GM12878 (cell line): Measurements from ENCODE around the gene HAND2. TPM values are rescaled to one million over a fixed set of nuclear protein-coding genes. Genes with fewer than 3 reads are reported as not detected.

Experiments
- CBX3 ChIP-seq: fragments of 200-600 bp; sonication (generic); IDR thresholded peaks from 2 replicates; pipeline ENCODE4 v1.6.1; 2016; ENCODE audit warnings: low read depth, borderline replicate concordance
- CUX1 ChIP-seq: IDR thresholded peaks from 2 replicates; pipeline ENCODE4 v1.6.1; 2012; ENCODE audit warnings: improper control_type of control experiment, low read depth, low read length; ENCODE audit not compliant: insufficient replicate concordance
- HDAC6 ChIP-seq: fragments of 200-600 bp; sonication (generic); IDR thresholded peaks from one replicate; pipeline ENCODE4 v1.8.0; 2017; ENCODE audit warnings: antibody characterized with exemption; ENCODE audit not compliant: unreplicated experiment
- IRF5 ChIP-seq: fragments of 450-650 bp; IDR thresholded peaks from 2 replicates; pipeline ENCODE4 v1.6.1; 2017; ENCODE audit warnings: borderline replicate concordance
- MXI1 ChIP-seq: fragments of 150-350 bp; IDR thresholded peaks from 2 replicates; pipeline ENCODE4 v1.6.1; 2011; ENCODE audit warnings: low read depth, mild to moderate bottlenecking, inconsistent platforms, low read length, improper control_type of control experiment
- NR2C2 ChIP-seq: IDR thresholded peaks from 2 replicates; pipeline ENCODE4 v1.6.1; 2011; ENCODE audit warnings: borderline replicate concordance, low read depth; ENCODE audit not compliant: control insufficient read depth, insufficient read length
- RELA ChIP-seq: fragments of 450-650 bp; IDR thresholded peaks from 2 replicates; pipeline ENCODE4 v1.8.0; 2014; ENCODE audit warnings: borderline replicate concordance; ENCODE audit not compliant: partially characterized antibody
- SIN3A ChIP-seq: IDR thresholded peaks from 2 replicates; pipeline ENCODE4 v1.6.1; 2012; ENCODE audit warnings: low read depth, low read length, improper control_type of control experiment
- TCF7 ChIP-seq: IDR thresholded peaks from 2 replicates; pipeline ENCODE4 v1.6.1; 2014; ENCODE audit warnings: antibody characterized with exemption, borderline replicate concordance
- ZBTB11 ChIP-seq: fragments of 450-650 bp; formaldehyde crosslinking; IDR thresholded peaks from 2 replicates; pipeline ENCODE4 v1.5.0; 2022; ENCODE audit warnings: mild to moderate bottlenecking, missing genetic modification characterization
- ZBTB40 ChIP-seq: fragments of 450-650 bp; IDR thresholded peaks from 2 replicates; pipeline ENCODE4 v1.6.1; 2016; ENCODE audit warnings: mild to moderate bottlenecking, moderate library complexity, borderline replicate concordance
- ZSCAN29 ChIP-seq: fragments of 450-650 bp; IDR thresholded peaks from 2 replicates; pipeline ENCODE4 v1.6.1; 2017; ENCODE audit warnings: mild to moderate bottlenecking, moderate library complexity
- polyA plus RNA-seq, 11 experiments: library from polyadenylated mRNA; depleted of rRNA in 4 of 11; unstranded in 6 of 11; stranded (reverse) in 5 of 11; fragments of >200 nt; fragmentation: Nextera tagmentation in 4 of 11; fragmentation: Illumina TruSeq in 1 of 11; extraction: Ambion mirVana in 4 of 11; extraction: Trizol in 1 of 11; gene quantifications; 1 replicate in 1 of 11; 2 replicates in 10 of 11; pipeline versions ENCODE4 v1.2.1 to v1.2.3, GENCODE V29; 2011 to 2016; ENCODE audit warnings: inconsistent platforms in 2 of 11, missing spikeins in 2 of 11, low read depth in 1 of 11
- total RNA-seq, 4 experiments: library from RNA; depleted of rRNA in 3 of 4; stranded (reverse); fragments of >200 nt in 3 of 4; fragmentation: Illumina TruSeq in 1 of 4; extraction: Trizol in 1 of 4; gene quantifications; 2 replicates each; pipeline versions ENCODE4 v1.2.1 to v1.2.3, GENCODE V29; 2013 to 2021

HAND2 gene
- total and polyA plus RNA-seq, 10 of the 15 experiments (the other 5 are each of a cell fraction or from before 2014, with no cell fraction given), result 0.09 TPM; not detected in 9

GRCh38 chr4:173478913-173479283, 51.1 kb downstream of the HAND2 start (continued):
- TF ChIP-seq ZBTB11, result no peak
- TF ChIP-seq TCF7, result no peak
- no peak for TF ChIP-seq RELA
- no peak for TF ChIP-seq IRF5
- TF ChIP-seq CBX3, result no peak
- no peak for TF ChIP-seq ZSCAN29
- TF ChIP-seq NR2C2, result no peak
- TF ChIP-seq MXI1, result no peak
- no peak for TF ChIP-seq ZBTB40
- TF ChIP-seq SIN3A, result no peak
- TF ChIP-seq CUX1, result no peak
- no peak for TF ChIP-seq HDAC6
- TF ChIP-seq, all 136 proteins: peak for 0
